Left ventricle myocardium superior (tissue), 1 donor: ENCODE results near the gene APOL1. TPM values are rescaled to one million over a fixed set of nuclear protein-coding genes. Genes with fewer than 3 reads are reported as not detected.

ENCODE experiments used
- microRNA-seq: library from miRNA; unstranded; fragments of <30 nt; microRNA quantifications from one replicate; pipeline ENCODE4 v1.2.0, GENCODE V29; 2020; ENCODE audit warnings: borderline number of aligned reads
- total RNA-seq: library from RNA; stranded (reverse); fragmentation: NEBNext Ultra II Directional; extraction: Animal tissue kit (Norgen Biotek cat#: 25700); gene quantifications from one replicate; pipeline ENCODE4 v1.2.1, GENCODE V29; 2021
- donor health status: DM: no; HTN: yes; CAD: no; lungs with severe emphysema.

Gene APOL1
- total RNA-seq, 1 donor from 2014 or later: 17.6 TPM

Small RNAs within 50 kb of the gene (microRNA-seq; reads per million reads assigned to microRNA genes)
- not detected for gene MIR6819

Other genes starting within 250 kb of the APOL1 start
- gene RBFOX2, start 224.3 kb upstream of the APOL1 start, total RNA-seq: 76.7 TPM
- gene APOL3, start 92.4 kb upstream of the APOL1 start, total RNA-seq: 29.5 TPM
- gene APOL4, start 51.3 kb upstream of the APOL1 start, total RNA-seq: 3.8 TPM
- 56.7 TPM for gene APOL2, start 13.6 kb upstream of the APOL1 start, total RNA-seq
- 161 TPM for gene MYH9, start 134.8 kb downstream of the APOL1 start, total RNA-seq
- gene TXN2, start 228.5 kb downstream of the APOL1 start, total RNA-seq: 131 TPM